ENCODE measurements around the gene B3GNT4.
"Not testable (repeated sequence)": the region's sequence is repeated elsewhere in the genome, so short reads cannot be mapped to it uniquely, and the experiment has no call there.

B3GNT4 gene

DNA sequence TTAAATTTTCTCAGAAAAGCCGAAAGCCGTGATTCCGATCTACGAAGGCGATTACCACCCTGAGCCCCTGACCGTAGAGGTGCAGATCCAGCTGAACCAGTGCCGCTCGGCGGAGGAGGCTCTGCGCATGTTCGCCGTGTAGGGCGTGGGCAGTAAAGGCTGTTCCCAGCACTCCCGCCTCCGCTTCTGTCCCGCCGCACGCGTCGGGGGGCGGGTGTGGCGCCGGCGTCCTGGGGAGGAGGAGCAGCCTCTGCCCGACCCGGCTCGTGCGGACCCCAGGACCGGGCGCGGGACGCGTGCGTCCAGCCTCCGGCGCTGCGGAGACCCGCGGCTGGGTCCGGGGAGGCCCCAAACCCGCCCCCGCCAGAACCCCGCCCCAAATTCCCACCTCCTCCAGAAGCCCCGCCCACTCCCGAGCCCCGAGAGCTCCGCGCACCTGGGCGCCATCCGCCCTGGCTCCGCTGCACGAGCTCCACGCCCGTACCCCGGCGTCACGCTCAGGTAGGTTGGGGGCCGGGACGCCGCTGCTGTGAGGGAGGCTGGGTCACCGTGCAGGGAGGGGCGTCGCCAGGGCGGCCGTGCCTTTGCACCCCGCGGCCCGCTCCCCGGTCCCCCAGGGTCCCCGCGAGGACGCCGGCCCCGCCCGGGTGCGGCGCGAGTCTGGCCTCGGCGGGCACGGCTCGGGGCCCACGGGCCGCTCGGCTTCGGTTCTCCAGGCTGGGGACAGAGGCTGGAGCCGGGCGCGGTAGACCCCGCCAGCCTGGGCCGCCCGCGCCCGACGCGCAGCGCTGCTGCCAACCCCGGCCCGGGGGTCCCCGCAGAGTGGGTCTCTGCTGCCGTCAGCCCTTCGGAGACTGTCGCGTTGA, at the start of gene B3GNT4:
TSS of gene B3GNT4 (plus strand) at position 409 of the 866 bp plus-strand sequence. CDS start 910 bp downstream, outside the sequence.
- DNase-seq, result no peak

DNA sequence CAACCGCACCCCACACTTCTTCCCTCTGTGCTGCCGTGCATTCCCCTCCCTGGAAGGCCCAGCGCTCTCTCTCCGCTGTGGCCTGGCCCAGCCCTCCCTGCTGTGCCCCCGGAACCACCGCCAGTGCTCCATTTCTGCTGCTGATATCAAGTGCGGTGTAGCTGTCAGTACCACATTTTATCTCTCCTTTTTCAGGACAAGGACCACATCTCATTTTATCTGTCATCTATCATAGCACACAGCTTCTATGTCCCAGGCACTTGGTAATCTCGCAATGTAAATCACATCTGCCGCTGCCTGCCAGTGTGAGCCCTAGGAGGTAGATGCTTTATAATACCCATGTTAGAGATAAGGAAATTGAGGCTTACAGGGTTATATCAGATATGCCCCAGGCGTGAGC, 47.8 kb upstream of the B3GNT4 start:
- DNase-seq, result no peak

DNA sequence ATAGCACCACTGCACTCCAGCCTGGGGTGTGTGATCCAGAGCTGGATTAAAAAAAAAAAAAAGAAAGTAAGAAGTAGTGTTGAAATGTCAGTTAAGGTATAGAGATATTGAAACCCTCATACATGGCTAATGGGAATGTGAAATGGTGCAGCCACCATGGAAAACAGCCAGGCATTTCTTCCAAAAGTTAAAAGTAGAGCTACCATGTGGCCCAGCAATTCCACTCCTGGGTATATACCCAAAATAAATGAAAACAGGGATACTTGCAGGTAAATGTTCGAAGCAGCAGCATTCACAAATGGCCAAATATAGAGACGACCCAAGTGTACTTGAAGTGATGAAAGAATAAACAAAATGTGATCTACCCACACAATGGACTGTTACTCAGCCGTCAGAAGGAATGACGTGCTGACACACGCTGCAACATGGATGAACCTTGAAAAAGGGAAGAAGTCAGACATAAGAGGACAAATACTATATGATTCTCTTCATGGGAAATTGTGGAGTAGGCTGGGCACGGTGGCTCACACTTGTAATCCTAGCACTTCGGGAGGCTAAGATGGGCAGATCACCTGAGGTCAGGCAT, 44.7 kb upstream of the B3GNT4 start:
- DNase-seq, result no peak

DNA sequence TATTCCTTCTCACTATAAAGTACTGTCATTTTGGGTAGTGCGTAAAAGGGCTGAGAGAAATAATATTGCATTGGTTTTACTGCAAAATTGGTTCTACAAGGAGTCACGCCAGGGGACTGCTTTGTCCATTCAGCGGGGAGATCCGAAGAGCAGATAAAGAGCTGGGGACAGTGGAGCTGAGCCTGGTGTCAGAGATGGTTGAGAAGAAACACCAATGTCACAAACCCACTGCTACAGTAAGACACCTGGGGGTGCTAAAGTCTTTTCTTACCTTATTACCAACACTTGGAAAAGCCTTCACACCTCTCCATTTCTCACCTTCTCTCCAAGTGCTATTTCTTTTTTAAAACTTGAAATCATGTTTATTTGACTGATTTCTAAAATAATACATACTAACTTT, 43.6 kb upstream of the B3GNT4 start:
- DNase-seq, result no peak

DNA sequence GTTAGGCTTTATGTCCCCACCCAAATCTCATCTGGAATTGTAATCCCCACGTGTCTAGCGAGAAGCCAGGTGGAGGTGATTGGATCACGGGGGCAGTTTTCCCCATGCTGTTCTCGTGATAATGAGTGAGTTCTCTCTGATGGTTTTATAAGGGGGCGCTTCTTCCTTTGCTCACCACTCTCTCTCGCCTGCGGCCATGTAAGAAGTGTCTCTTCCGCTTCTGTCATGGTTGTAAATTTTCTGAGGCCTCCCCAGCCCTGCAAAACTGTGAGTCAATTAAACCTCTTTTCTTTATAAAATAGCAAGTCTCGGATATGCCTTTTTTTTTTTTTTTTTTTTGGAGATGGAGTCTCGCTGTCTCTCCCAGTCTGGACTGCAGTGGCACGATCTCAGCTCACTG, 42.7 kb upstream of the B3GNT4 start:
- DNase-seq, result no peak

DNA sequence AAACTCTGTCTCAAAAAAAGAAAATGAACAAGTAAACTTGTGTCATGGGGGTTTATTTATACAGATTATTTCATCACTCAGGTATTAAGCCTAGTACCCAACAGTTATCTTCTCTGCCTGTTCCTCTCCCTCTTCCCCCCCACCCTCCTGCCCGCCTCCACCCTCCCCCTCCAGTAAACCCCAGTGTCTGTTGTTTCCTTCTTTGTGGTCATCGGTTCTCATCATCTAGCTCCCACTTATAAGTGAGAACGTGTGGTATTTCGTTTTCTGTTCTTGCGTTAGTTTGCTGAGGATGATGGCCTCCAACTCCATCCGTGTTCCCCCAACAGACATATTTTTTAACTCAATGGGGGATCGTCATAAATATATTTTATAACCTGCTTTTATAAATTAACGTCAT, 41.8 kb upstream of the B3GNT4 start:
- DNase-seq, result no peak

DNA sequence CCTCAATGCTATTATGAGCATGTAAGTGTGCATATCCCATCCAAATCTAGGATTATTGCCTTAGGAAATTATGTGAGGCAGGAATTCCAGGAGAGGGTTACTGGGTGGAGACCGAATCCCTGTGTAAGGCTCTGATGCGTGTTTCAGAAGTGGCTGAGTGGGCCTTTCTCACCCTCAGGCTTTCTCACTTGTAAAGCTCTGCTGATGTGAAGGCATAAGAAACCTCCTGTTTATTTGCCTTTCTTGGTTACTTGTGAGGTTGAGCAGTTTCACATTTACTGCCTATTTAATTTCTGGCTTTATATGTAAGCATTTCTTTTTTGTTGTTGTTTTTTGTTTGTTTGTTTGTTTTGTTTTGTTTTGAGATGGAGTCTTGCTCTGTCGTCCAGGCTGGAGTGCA, 40.5 kb upstream of the B3GNT4 start:
- no peak for DNase-seq

DNA sequence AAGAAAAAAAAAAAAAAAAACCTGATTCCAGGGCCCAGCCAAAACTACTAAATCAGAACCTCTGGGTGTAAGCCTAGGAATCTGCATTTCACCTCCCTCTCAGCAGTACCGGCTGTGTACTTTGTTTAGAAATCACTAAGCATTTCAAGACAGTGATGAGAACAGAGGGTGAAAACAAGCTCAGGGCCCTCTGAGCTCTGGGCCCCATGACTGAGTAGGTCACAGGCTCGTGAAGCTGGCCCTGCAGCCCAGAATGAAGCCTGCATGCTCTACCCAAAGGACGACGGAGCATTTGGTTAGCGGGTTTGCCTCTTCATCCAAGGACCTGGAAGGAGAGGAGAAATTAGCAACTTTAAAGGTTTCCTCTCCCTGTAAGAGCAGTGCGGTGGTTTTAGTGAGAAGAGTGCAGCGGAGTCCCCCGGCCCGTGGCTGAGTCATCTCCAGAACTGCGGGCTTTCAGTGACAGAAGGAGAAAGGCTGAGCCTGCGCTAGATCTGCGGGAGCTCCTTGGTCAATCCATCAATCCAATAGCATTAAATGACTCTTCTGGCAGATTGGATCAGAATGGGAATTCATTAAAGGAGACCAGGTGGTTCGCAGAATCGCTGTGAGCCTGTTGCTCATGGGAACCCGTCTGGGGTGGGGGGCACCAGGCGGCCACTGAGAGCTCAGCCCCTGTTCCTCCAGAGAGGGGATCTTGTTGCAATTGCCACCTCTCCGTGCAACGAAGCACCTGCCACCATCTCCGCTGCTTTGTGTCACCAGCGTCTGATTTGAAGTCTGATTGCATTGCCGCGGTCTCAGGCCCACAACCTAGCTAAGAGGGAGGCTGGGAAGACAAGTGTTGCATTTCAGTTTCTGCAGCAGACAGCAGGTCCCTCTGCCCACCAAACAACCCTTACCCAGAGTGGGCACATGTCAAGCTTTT, 36.8 kb upstream of the B3GNT4 start:
- DNase-seq, result no peak

DNA sequence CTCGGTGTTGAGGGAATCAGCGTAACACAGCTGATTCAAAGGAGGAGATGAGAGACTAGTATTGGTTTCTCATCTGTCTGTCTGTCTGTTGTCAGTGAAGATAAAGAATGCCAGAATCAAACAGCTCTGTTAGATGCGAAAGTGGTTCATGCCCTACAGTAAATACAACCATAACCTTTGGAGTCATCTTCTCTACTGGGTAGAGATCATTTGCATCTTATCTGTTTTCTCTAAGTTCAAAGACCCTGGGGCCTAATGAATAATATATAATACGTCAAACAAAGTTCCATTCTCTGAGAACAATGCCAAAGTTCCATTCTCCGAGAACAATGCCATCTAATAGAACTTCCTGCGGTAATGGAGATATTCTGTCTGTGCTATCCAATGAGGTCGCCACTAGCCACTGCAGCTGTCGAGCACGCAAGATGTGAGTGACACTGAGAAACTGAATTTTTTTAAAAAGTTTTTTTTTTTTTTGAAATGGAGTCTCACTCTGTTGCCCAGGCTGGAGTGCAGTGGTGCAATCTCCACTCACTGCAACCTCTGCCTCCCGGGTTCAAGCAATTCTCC, 36.1 kb upstream of the B3GNT4 start:
- DNase-seq, result no peak

DNA sequence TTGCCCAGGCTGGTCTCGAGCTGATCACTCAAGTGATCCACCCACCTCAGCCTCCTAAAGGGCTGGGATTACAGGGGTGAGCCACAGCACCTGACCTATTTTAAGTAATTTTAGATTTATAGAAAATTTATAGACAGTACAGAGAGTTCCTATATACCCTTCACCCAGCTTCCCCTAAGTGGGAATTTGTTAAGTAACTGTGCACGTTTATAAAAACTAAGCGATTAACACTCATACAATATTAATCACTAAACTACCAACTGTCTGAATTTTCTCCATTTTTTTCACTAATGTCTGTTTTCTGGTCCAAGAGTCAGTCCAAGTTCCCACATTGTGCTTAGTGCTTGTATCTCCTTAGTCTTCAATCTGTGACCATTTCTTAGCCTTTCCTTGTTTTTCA, 35.0 kb upstream of the B3GNT4 start:
- no peak for DNase-seq

DNA sequence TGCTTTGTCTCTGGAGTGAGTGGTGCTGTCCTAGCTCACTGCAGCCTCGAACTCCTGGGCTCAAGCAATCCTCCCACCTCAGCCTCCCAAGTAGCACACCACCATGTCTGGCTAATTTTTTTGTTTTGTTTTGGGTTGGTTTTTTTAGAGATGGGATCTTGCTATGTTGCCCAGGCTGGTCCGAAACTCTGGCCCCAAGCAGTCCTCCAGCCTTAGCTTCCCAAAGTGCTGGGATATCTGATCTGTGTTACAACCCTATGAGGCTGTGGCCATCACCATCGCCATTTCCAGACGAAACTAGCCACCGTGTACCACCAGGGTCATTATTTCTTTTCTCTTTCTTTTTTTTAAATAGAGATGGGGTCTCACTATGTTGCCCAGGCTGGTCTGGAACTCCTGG, 32.1 kb upstream of the B3GNT4 start:
- DNase-seq, result no peak

DNA sequence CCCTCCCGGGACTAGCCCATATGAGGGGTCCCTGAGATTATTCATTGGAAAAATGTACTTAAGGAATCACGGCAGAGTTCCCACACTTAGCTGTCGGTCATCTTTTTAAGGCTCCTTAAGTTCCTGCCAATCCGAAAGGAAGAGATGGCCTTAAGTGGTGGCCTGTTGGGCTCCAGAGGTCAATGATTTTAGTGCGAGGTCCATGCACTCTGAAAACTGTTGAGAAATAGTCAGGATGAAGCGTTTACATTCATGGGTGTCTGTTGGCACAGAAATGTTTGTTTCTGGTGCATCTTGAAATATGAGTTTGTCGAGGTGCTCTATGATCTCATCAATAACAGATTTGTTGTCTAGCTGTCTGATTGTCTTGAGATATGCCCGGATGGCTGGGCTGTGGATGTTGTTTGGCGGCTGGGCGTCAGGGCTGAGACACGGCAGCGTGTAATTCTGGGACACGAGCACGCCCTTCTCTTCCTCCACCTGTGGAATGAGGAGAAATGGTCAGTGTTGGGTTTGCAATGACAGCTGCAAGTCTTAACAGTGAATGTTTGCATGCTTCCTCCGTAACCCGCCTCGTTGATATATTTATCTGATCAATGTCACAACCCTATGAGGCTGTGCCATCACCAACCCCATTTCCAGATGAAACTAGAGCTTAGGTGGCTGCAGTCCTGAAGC, 31.1 kb upstream of the B3GNT4 start:
- DNase-seq, result no peak

DNA sequence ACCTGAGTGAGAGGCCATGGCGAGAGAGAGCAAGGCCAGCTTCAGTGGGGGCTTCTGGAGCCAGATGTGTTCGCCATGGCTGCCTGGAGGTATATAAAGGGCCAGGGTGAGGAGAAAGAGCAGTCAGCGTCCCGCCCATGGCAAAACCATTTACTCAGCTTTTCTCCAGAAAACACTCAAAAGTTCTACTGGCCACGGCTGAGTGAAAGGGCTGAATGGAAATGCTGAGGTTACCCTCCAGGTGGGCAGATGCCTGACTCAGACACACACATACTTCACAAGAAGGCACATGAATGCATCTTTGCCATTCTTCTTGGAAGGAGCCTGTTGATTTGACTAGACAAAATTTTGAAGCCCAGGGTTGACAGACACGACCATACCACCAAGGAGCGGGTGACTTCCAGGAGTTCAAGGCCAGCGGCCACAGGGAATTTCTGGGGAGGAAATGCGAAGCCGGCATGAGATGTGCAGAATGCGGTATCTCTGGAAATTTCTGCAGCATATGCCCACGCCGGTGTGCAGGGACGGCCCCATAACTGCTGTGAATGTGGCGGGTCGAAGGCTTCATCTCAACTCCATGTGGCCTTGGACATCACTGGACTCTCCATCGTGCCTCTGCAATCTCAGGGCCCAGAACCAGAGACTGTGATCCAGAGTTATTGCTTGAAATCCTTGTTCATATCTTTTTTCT, 29.2 kb upstream of the B3GNT4 start, which contains the start of gene IL31:
TSS of gene IL31 (minus strand) at position 67 of the 691 bp plus-strand sequence. CDS start at position 18, 49 bp downstream.
- DNase-seq, result no peak

DNA sequence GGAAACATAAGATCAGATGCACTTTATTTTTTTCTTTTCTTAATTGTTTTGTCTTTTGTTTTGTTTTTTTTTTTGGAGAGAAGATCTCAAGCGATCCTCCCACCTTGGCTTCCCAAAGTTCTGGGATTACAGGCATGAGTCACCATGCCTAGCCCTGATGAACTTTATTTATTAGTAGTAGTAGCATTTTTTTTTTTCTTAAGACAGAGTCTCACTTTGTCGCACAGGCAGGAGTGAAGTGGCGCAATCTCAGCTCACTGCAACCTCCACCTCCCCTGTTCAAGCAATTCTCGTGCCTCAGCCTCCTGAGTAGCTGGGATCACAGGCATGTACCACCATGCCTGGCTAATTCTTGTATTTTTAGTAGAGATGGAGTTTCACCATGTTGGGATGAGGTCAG, 27.0 kb upstream of the B3GNT4 start:
- not testable (repeated sequence) for DNase-seq

DNA sequence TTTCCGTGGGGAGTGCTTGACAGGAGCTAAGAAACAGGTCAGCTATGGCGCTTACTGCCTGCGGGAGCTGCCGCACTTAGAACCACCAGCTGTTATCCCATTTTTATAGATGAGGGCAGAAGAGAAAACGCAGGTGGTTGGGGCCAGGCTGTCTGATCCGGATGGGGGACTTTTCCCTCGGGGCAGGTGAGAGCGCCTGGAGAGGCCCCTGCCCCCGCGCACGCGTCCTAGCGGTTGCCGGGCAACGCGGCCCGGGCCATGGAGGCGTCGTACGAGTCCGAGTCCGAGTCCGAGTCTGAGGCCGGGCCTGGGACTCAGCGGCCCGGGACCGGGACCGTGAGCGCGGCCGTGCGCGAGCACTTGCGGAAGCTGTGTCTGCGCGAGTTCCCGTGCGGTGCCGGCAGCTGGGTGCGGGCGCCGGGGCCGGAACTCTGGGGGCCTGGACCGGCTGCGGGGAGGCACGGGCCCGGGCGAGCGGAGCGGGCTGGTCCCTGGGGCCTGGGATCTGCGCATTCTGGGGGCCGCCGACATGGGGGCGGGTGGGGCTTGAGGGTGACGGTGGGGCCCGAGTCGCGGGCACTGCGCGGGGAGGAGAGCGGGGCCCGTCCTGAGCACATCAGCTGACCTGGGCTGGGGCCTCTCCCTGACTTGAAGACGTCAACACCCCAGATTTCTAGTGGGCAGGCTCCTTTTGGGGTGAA, 20.5 kb upstream of the B3GNT4 start, which contains the start of gene LRRC43:
TSS of gene LRRC43 (plus strand) at position 237 of the 701 bp plus-strand sequence. CDS start at position 259, 22 bp downstream.
- no peak for DNase-seq

DNA sequence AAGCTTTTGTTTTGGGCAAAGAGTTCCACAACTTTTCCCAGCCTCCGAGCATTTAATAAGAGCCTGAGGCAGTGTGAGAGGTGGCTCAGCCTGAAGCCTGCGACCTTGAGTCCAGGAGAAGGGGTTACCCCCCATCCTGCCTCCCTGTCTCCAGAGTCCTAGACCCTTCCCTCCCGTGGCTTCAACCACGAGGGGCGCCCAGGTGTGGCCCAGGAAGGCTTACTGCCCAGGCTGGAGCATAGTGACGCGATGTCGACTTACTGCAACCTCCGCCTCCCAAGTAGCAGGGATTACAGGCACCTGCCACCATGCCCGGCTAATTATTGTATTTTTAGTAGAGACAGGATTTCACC, 19.9 kb upstream of the B3GNT4 start:
- DNase-seq, result no peak

DNA sequence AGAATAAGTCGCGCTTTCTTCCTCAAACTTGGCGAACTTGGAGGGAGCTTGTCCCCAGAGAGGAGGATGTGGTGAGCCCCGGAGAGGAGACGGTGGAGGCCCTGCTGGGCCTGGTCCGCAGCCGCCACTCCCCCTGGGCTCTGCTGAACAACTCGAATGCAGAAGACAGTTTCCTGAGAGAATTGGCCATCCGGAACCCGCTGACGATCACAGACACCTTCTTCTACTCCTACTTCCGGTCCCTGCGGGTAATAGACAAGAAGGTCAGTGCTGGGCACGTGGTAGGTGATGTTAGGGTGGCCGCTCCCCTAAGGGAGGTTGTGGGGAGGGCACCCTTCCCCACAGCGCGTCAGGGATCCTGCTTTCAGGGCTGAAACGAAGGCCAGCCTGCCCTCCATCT, 19.0 kb upstream of the B3GNT4 start:
- DNase-seq, result no peak

DNA sequence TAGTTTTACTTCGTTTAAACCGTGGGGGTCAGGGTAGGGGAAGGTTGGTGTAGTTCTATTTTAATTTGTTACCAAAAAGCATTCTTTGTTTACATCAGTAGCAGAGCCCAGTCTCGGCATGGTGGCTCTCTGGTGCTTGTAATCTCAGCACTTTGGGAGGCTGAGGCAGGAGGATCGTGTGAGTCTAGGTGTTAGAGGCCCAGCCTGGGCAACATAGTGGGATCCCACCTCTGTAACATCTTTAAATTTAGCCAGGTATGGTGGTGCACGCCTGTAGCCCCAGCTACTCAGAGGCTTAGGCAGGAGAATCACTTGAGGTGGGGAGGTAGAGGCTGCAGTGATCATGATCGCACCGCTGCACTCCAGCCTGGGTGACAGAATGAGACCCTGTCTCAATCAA, 18.4 kb upstream of the B3GNT4 start:
- DNase-seq, result no peak

DNA sequence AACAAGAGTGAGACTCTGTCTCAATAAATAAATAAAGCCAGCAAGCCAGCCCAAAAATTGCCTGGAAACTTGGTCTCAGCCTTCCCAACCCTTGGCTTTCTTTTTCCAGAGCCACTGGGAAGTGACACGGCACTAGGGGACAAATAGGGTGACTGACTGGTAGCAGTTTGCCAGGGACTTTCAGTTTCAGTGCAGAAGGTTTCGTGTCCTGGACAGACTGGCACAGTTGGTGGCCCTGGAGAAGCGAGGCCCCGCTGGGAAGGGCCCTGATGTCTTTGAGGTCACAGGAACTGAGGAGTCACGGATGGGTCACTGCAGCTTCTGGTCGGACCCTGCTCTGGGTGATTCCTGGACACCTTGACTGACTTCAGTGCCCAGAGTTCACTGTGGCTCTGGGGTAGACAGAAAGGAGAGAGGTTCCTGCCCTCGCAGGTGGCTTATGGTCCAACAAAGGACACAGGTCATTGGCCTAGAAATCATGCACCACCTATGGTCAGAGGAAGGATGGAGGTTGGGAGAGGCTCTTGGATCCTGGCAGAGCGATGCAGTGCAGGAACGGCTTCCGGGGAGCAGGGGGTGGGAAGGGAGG, 17.9 kb upstream of the B3GNT4 start:
- DNase-seq, result no peak

DNA sequence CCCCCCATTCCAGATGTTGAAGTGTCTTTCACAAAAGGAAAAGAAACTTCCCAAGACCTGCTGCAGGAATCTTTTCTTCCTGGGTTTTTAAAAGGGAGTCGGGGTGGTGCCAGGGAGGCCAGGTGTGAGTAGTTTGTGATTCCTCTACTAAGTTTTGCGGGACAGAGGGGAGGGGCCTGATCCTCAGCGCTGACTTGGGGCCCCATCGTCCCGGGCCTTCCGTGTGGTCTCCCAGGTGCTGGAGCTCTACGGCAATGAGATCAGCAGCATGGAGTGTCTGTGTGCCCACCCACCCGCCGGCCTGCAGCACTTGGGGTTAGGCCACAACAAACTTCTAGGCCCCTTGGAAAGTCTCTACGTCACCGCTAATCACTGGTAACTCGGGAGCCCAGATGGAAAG, 16.0 kb upstream of the B3GNT4 start:
- no peak for DNase-seq

Data from SIG-M5 (cell line).